ENCODE data around the gene DOCK1.
"Not testable (repeated sequence)": the region's sequence is repeated elsewhere in the genome, so short reads cannot be mapped to it uniquely, and the experiment has no call there.

DOCK1 gene

DNA sequence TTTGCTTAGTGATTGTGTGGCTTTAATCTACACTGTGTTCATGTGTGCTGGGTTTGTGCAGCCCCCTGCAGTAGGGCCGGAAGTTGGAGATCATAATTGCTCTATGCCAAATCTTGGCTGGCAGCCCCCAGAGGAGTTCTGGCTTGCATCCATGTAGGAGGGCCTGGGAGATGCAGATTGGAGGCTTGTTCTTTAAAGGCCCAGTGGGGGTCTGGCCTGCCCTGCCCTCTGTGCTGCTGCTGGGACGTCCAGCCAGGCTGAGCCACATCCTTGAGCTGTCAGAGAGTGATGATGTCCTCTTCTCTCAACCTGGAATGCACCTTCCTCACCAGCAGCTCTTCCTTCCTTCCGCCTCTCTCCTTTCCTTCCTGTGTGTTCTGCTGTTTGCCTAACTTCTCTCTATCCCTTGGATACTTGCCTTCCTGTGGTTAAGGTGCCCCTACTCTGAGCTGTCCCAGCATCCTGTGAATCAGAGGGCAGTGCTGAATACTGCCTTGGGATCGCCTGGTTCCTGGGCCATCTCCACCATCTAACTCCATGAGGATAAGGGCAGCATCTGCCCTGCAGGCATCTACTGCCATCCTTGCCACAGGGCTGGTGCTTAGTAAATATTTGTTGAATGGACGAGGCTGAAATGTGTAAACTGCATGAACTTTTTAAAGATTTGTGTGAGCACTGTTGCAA is 30.2 kb downstream of the DOCK1 start:
- no peaks in the 10 kb centered on the region for H3K4me1 ChIP-seq (ENCODE audit: insufficient read depth, low read length)
- no peaks in the 10 kb centered on the region for H3K36me3 ChIP-seq (ENCODE audit: insufficient read depth, low read length)
- H3K27me3 ChIP-seq (ENCODE audit: insufficient read depth, low read length) = no peaks in the 10 kb centered on the region
- H2AFZ ChIP-seq (ENCODE audit: low read depth, low read length) = no peak overlapping the region
- H3K9me3 ChIP-seq (ENCODE audit: low read length) = peaks cover 7% of the 10 kb centered on the region
- H3K4me3 ChIP-seq (ENCODE audit: low read length) = no peak overlapping the region

DNA sequence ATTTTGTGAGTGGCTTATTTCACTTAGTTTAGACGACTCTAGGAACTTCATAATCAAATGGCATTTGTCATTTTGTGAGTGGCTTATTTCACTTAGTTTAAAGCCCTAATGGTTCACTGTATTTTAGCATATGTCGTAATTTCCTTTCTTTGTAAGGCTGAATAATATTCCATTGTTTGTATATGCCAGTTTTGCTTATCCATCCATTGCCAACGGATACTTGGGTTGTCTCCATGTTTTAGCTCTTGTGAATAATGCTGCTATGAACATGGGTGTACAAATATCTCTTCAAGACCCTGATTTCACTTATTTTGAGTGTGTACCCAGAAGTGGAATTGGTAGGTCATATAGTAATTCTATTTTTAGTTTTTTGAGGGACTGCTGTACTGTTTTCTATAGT is 31.8 kb downstream of the DOCK1 start:
- no peaks in the 10 kb centered on the region for H3K4me1 ChIP-seq (ENCODE audit: insufficient read depth, low read length)
- H3K4me3 ChIP-seq (ENCODE audit: low read length) = no peak overlapping the region
- H2AFZ ChIP-seq (ENCODE audit: low read depth, low read length) = no peak overlapping the region
- H3K9me3 ChIP-seq (ENCODE audit: low read length) = peaks cover 7% of the 10 kb centered on the region
- no peaks in the 10 kb centered on the region for H3K36me3 ChIP-seq (ENCODE audit: insufficient read depth, low read length)
- H3K27me3 ChIP-seq (ENCODE audit: insufficient read depth, low read length) = no peaks in the 10 kb centered on the region

DNA sequence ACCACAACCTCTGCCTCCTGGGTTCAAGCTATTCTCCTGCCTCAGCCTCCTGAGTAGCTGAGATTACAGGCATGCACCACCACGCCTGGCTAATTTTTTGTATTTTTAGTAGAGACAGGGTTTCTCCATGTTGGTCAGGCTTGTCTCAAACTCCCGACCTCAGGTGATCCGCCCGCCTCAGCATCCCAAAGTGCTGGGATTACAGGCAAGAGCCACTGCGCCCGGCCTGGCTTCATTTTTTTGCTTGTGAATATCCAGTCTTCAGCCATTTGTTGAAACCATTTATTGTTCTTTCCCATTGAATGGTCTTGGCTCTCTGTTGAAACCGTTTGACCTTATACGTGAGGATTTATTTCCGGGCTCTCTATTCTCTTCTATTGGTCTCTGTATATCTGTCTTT is 32.9 kb downstream of the DOCK1 start:
- H3K4me3 ChIP-seq (ENCODE audit: low read length); H2AFZ ChIP-seq (ENCODE audit: low read depth, low read length); H3K9me3 ChIP-seq (ENCODE audit: low read length); H3K36me3 ChIP-seq (ENCODE audit: insufficient read depth, low read length); H3K27me3 ChIP-seq (ENCODE audit: insufficient read depth, low read length); H3K4me1 ChIP-seq (ENCODE audit: insufficient read depth, low read length): not testable (repeated sequence)

DNA sequence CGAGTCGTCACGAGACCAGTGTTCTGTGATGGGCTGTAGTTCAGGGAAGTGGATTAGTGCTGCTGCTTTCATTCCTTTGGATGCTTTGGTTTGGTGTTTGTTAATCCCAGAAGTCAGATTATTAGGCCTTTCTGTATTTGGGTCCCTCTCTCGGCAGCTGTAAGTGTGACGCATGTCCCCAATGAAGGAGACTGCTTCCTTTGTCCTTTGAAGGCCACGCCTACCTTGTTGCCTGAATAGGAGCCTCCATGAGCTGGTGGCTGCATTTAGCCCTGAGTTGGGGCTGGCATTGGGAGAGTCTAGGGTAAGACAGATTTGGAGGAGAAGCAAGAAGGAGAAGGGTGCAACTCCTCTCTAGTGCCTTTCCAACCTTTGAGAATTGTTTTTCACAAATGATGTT is 34.5 kb downstream of the DOCK1 start:
- Histone ChIP-seq H3K27me3 (ENCODE audit: insufficient read depth, low read length) (no peaks in the 10 kb centered on the region), H3K9me3 (ENCODE audit: low read length) (peaks cover 7% of the 10 kb centered on the region), H2AFZ (ENCODE audit: low read depth, low read length) (no peak overlapping the region), H3K4me3 (ENCODE audit: low read length) (no peak overlapping the region), H3K4me1 (ENCODE audit: insufficient read depth, low read length) (no peaks in the 10 kb centered on the region), H3K36me3 (ENCODE audit: insufficient read depth, low read length) (no peaks in the 10 kb centered on the region)

DNA sequence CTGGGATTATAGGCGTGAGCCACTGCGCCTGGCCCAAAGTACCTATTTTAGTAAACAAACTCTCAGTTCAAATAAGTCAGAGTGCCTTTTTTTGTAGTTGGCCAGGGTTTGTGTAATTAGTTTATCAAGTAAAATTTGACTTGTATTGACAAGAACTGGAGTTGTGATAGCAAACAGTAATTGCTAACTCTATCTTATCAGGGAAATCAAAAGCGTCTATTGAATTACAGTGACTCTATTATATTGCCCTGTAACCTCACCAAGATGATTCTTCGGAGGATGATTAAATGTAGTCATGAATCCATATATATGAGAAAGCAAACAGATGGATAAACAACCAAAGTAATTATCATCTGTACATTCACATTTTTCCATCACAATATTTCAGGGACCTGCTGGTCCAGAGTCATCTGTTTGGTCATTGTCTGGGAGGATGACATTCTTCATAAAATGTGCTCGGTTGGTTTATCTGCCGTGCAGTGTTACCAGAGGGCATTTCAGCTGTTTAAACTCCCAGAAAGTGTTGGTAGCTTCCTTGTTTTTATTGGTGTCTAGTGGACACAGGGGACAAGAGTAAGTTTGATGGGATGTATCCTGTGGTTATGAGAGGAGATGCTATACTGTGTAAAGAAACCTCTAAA is 35.6 kb downstream of the DOCK1 start:
- no peak overlapping the region for H3K4me3 ChIP-seq (ENCODE audit: low read length)
- no peaks in the 10 kb centered on the region for H3K36me3 ChIP-seq (ENCODE audit: insufficient read depth, low read length)
- H3K27me3 ChIP-seq (ENCODE audit: insufficient read depth, low read length) = no peaks in the 10 kb centered on the region
- H2AFZ ChIP-seq (ENCODE audit: low read depth, low read length) = no peak overlapping the region
- no peaks in the 10 kb centered on the region for H3K4me1 ChIP-seq (ENCODE audit: insufficient read depth, low read length)
- H3K9me3 ChIP-seq (ENCODE audit: low read length) = peaks cover 7% of the 10 kb centered on the region

DNA sequence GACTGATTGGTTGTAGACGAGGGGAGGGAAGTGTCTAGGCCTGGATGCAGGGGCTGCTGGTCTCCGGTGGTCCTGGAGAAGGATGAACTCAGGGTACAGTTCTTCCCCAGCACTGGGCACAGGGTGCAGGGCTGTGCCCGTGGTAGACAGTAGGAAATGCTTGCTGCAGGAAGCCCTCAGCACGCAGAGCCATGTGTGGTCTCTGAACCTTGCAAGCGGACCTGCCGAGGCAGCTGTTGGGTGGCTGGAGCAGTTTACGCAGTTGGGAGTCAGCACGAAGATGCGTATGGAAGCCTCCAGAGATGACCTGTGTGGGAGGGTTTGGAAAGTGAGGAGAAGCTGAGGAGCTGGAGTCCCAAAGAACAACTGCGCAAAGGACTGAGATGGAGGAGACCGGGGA is 39.0 kb downstream of the DOCK1 start:
- Histone ChIP-seq H2AFZ (ENCODE audit: low read depth, low read length) (no peak overlapping the region), H3K27me3 (ENCODE audit: insufficient read depth, low read length) (no peaks in the 10 kb centered on the region), H3K4me3 (ENCODE audit: low read length) (no peak overlapping the region), H3K9me3 (ENCODE audit: low read length) (peaks cover 4% of the 10 kb centered on the region), H3K4me1 (ENCODE audit: insufficient read depth, low read length) (no peaks in the 10 kb centered on the region), H3K36me3 (ENCODE audit: insufficient read depth, low read length) (no peaks in the 10 kb centered on the region)

DNA sequence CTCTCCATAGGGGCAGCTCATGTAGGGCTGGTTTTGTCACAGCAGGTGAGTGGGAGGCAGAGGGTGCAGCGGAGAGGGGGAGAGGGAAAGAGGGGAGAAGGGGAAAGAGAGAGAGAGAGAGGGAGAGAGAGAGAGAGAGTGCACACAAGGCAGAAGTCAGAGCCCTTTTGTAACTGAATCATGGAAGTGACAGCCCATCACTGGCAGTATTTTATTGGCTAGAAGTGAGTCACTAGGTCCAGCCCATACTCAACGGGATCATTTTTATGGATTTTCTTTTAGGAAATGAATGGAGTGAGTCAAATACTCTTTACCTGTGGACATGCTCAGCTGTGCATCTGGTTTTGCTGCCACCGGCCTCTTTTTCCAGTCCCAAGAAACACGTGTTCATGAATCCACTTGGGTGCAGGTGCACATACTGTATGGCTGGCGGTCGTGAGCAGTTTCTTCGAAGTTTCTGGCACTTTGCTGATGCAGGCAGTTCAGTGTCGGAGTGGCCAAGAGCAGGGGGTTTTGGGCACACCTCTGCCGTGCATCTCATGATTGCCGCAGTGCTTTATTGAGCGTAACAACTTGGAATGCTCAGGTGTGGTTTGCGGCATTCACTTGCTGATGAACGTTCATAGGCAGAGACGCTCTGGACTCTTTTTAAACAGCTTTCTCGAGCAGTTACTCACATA is 40.3 kb downstream of the DOCK1 start:
- no peaks in the 10 kb centered on the region for H3K4me1 ChIP-seq (ENCODE audit: insufficient read depth, low read length)
- peaks cover 4% of the 10 kb centered on the region for H3K9me3 ChIP-seq (ENCODE audit: low read length)
- no peaks in the 10 kb centered on the region for H3K36me3 ChIP-seq (ENCODE audit: insufficient read depth, low read length)
- no peak overlapping the region for H3K4me3 ChIP-seq (ENCODE audit: low read length)
- H3K27me3 ChIP-seq (ENCODE audit: insufficient read depth, low read length) = no peaks in the 10 kb centered on the region
- no peak overlapping the region for H2AFZ ChIP-seq (ENCODE audit: low read depth, low read length)

DNA sequence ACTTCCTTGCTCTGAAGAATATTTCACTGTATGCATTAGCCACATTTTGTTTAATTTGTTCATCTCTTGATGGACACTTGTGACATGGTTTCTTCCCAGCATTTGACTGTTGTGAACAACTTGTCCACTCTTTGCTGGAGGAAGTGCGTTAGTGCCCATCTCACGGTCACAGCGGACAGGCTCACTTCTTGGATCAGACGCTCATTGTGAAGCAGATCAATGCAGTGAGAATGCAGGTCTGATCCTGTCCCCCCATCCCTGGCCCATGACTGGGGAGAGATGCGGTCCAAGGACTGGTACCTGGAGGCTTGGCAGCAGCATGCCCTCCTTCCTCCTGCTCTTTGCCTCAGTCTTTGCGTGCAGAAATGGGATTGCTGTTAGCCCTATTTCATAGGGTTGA is 41.5 kb downstream of the DOCK1 start:
- no peak overlapping the region for H2AFZ ChIP-seq (ENCODE audit: low read depth, low read length)
- no peaks in the 10 kb centered on the region for H3K27me3 ChIP-seq (ENCODE audit: insufficient read depth, low read length)
- H3K36me3 ChIP-seq (ENCODE audit: insufficient read depth, low read length) = no peaks in the 10 kb centered on the region
- H3K4me3 ChIP-seq (ENCODE audit: low read length) = no peak overlapping the region
- H3K9me3 ChIP-seq (ENCODE audit: low read length) = peaks cover 4% of the 10 kb centered on the region
- H3K4me1 ChIP-seq (ENCODE audit: insufficient read depth, low read length) = no peaks in the 10 kb centered on the region

DNA sequence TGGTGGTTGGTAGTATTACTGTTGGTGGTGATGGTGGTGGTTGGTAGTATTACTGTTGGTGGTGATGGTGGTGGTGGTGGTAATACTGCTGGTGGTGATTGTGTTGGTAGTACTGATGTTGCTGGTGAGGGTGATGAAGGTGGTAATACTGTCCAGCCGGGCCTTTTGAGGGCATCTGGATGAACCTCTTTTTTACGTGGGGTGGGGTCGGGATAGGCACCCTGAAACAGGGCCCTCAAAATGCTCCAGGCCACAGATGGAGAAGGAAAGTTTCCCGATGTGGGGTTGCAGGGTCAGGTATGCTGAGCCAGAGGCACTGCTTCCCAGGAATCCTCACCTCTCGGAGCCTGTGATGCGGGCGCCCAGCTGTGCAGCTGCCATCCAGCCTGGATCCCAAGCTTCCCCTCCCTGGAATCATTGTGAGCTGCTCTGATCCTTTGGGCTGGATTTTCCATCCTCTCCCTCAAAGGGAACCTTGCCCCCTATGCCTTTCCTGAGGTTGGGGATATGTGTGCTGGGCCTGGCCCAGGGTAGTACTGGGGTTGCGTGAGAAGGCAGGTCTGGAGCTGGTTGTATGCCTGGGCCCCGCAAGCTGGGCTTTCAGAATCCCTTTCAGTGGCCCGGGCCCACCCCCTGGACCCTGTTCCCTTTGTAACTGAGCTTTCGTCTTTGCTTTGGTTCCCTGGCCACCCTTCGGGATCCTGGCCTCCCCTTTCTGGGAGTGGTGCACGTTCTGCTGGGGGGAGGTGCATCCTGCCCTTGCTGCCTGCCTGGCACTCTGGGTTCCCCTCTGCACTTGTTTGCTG is 43.3 kb downstream of the DOCK1 start:
- no peaks in the 10 kb centered on the region for H3K27me3 ChIP-seq (ENCODE audit: insufficient read depth, low read length)
- H2AFZ ChIP-seq (ENCODE audit: low read depth, low read length) = no peak overlapping the region
- H3K9me3 ChIP-seq (ENCODE audit: low read length) = peaks cover 4% of the 10 kb centered on the region
- H3K4me3 ChIP-seq (ENCODE audit: low read length) = no peak overlapping the region
- no peaks in the 10 kb centered on the region for H3K36me3 ChIP-seq (ENCODE audit: insufficient read depth, low read length)
- H3K4me1 ChIP-seq (ENCODE audit: insufficient read depth, low read length) = no peaks in the 10 kb centered on the region

DNA sequence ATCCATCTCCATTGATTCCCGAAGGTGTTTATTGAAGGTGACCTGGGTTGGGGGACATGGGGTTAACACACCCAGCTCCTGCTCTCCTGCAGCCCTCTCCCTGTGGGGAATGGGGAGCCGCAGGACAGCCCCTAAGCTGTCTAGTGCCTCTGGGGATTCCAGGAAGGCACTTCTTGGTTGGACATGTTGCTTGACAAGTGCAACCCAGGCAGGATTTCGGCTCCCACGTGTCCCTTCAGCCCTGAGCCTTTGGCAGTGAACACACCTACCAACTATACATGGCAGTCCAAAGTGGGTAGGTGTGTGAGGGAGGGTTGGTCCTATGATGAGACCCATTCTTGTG is 43.9 kb downstream of the DOCK1 start:
- H3K36me3 ChIP-seq (ENCODE audit: insufficient read depth, low read length) = no peaks in the 10 kb centered on the region

DNA sequence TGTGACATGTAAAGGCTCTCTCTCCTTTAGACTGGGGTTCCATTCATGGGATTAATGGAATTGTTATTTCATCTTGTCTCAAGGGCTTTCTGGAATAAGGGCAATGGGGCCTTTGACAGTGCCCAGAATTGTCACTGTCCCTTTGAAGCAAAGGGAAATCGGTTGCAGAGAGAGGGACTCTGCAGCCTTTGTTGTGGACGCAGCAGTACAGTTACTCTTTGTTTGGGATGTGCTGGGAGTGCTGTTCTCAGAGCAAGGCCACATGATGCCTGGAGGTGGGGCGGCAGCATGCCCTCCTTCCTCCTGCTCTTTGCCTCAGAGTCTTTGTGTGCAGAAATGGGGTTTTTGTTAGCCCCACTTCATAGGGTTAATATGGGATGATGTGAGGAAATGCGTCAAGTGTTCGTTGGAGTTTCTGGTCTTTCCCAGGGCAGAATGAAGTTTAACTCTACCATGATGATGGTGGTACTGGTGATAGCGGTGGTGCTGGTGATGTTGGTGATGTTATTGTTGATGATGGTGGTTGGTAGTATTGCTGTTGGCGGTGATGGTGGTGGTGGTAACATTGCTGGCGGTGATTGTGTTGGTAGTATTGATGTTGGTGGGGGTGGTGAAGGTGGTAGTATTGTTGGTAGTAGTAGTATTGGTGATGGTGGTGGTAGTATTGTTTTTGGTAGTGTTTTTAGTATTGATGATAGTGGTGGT is 45.3 kb downstream of the DOCK1 start:
- Histone ChIP-seq H2AFZ (ENCODE audit: low read depth, low read length) (no peak overlapping the region), H3K36me3 (ENCODE audit: insufficient read depth, low read length) (no peaks in the 10 kb centered on the region), H3K9me3 (ENCODE audit: low read length) (peaks cover 4% of the 10 kb centered on the region), H3K27me3 (ENCODE audit: insufficient read depth, low read length) (no peaks in the 10 kb centered on the region), H3K4me1 (ENCODE audit: insufficient read depth, low read length) (no peaks in the 10 kb centered on the region), H3K4me3 (ENCODE audit: low read length) (no peak overlapping the region)

More for the DNA sequence above, 43.9 kb downstream of the DOCK1 start:
- Histone ChIP-seq H3K27me3 (ENCODE audit: insufficient read depth, low read length) (no peaks in the 10 kb centered on the region), H3K4me3 (ENCODE audit: low read length) (no peak overlapping the region), H3K4me1 (ENCODE audit: insufficient read depth, low read length) (no peaks in the 10 kb centered on the region), H2AFZ (ENCODE audit: low read depth, low read length) (no peak overlapping the region), H3K9me3 (ENCODE audit: low read length) (peaks cover 4% of the 10 kb centered on the region)

DNA sequence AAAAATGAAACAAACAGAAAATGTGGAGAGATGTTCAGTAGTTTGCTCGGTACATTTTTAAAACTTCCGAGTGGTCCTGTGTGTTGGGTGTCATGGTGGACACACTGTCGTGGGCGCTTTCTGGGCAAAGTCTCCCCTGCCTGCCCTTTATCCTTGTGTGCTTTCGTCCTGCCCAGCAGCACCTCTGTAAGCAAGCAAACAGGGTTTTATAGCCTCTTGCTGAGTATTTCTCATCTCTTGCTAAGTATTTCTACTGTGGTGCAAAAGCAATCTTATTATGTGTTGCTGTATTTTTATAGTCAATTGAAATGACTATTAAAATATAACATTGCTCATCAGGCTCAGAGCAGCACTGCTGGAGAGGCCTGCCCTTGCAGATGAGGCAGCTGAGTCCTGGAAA is 48.7 kb downstream of the DOCK1 start:
- Histone ChIP-seq H3K4me1 (ENCODE audit: insufficient read depth, low read length) (no peaks in the 10 kb centered on the region), H3K4me3 (ENCODE audit: low read length) (no peak overlapping the region), H3K27me3 (ENCODE audit: insufficient read depth, low read length) (no peaks in the 10 kb centered on the region), H3K9me3 (ENCODE audit: low read length) (no peaks in the 10 kb centered on the region), H3K36me3 (ENCODE audit: insufficient read depth, low read length) (no peaks in the 10 kb centered on the region), H2AFZ (ENCODE audit: low read depth, low read length) (no peak overlapping the region)

DNA sequence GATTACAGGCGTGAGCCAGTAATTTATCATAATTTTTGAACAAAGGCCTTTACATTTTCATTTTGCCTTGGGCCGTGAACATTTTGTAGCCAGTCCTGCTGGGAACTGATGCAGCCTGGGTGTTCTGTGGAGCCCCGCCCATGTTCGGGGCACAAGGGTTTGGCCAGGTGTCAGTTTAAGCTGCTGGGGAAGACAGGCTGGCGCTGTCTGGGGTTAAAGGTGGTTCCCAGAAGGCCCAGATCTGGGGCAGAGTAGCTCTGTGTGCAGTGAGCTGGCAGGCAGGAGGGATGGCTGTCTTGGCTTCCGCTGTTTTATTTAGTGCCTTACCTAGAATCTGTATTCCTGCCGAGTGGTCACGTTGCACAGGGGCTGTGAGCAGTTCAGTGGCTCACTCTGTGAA is 50.2 kb downstream of the DOCK1 start:
- no peak overlapping the region for H3K4me3 ChIP-seq (ENCODE audit: low read length)
- no peaks in the 10 kb centered on the region for H3K27me3 ChIP-seq (ENCODE audit: insufficient read depth, low read length)
- no peaks in the 10 kb centered on the region for H3K9me3 ChIP-seq (ENCODE audit: low read length)
- H2AFZ ChIP-seq (ENCODE audit: low read depth, low read length) = no peak overlapping the region
- no peaks in the 10 kb centered on the region for H3K36me3 ChIP-seq (ENCODE audit: insufficient read depth, low read length)
- H3K4me1 ChIP-seq (ENCODE audit: insufficient read depth, low read length) = no peaks in the 10 kb centered on the region
